ENCODE results near the gene SLC2A5. TPM values are rescaled to one million over a fixed set of nuclear protein-coding genes. Genes with fewer than 3 reads are reported as not detected.

Gene SLC2A5
- total and polyA plus RNA-seq, 9 of the 15 experiments (the other 6 are each of a cell fraction or from before 2014, with no cell fraction given) = 0.08 TPM; not detected in 8

DNA sequence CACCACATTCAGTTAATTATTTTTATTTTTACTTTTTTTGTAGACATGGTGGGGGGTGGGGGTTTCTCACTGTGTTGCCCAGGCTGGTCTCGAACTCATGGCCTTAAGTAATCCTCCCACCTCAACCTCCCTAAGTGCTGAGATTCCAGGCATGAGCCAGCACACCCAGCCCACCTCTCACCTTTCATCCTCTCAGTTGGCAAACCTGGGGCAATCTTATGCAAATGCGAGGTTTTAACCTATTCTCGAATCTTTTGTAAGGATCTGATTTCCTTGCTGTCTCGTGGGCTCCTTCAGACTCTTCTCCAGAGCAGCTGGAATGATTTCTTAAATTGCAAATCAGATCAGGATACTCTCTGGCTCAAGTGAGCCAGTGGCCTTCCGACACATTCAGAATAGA, 36.1 kb downstream of the SLC2A5 start:
- Histone ChIP-seq H2AFZ (ENCODE audit: low read depth, low read length) (no peak overlapping the region), H3K27ac (ENCODE audit: extremely low read depth, low read depth, low read length) (no peak overlapping the region), H3K4me3 (no peak overlapping the region), H3K4me1 (replicated peaks in 1 of 2; ENCODE audit: control insufficient read depth in 2 of 2, insufficient read depth in 2 of 2, low read length in 2 of 2) (peaks cover 0 to 5% of the 10 kb centered on the region in 2 experiments; a peak in 1 of 5 replicates), H3K9me1 (ENCODE audit: control insufficient read depth, insufficient read depth, low read length) (no peaks in the 10 kb centered on the region), H3K36me3 (ENCODE audit: control insufficient read depth, insufficient read depth, low read length) (no peaks in the 10 kb centered on the region), H3K79me2 (ENCODE audit: control insufficient read depth, insufficient read depth, low read length) (no peaks in the 10 kb centered on the region), H3K27me3 (ENCODE audit: control insufficient read depth in 2 of 2, insufficient read depth in 2 of 2, low read length in 2 of 2) (peaks cover 9 to 19% of the 10 kb centered on the region in 2 experiments), H3K9me3 (replicated peaks; ENCODE audit: control insufficient read depth, insufficient read depth, low read depth, low read length) (peaks cover 4% of the 10 kb centered on the region), H4K20me1 (replicated peaks; ENCODE audit: control insufficient read depth, insufficient read depth, low read length) (no peaks in the 10 kb centered on the region), H3K9ac (ENCODE audit: insufficient read depth in 1 of 2, low read depth in 2 of 2, low read length in 2 of 2) (no peak overlapping the region), H3K4me2 (ENCODE audit: insufficient read depth, low read length) (no peak overlapping the region)
- in situ Hi-C loops (cut with MboI) = no loop called here
- BruUV-seq (replicated peaks) = no TSS peak
- FAIRE-seq = no peak
- ChIA-PET CTCF (ENCODE audit: low intra/inter-chr PET ratio) (no interaction called here), POLR2A (no interaction called here)
- WGBS (ENCODE audit: insufficient coverage, low coverage, missing lambda C conversion rate) = 4% methylated on average over 5 of the region's 5 CpGs
- intact Hi-C loops (cut with micrococcal nuclease) = no loop called here
- no peak for ATAC-seq
- TF ChIP-seq, protein P1, sequence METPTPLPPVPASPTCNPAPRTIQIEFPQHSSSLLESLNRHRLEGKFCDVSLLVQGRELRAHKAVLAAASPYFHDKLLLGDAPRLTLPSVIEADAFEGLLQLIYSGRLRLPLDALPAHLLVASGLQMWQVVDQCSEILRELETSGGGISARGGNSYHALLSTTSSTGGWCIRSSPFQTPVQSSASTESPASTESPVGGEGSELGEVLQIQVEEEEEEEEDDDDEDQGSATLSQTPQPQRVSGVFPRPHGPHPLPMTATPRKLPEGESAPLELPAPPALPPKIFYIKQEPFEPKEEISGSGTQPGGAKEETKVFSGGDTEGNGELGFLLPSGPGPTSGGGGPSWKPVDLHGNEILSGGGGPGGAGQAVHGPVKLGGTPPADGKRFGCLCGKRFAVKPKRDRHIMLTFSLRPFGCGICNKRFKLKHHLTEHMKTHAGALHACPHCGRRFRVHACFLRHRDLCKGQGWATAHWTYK (CRISPR knock-in tag; IDR thresholded peaks at IDR 0.05) = no peak
- no peak for TF ChIP-seq MAZ (CRISPR knock-in tag; conservative IDR thresholded peaks at IDR 0.05 in 1 of 2, IDR thresholded peaks at IDR 0.05 in 1 of 2)
- TF ChIP-seq, protein P2, sequence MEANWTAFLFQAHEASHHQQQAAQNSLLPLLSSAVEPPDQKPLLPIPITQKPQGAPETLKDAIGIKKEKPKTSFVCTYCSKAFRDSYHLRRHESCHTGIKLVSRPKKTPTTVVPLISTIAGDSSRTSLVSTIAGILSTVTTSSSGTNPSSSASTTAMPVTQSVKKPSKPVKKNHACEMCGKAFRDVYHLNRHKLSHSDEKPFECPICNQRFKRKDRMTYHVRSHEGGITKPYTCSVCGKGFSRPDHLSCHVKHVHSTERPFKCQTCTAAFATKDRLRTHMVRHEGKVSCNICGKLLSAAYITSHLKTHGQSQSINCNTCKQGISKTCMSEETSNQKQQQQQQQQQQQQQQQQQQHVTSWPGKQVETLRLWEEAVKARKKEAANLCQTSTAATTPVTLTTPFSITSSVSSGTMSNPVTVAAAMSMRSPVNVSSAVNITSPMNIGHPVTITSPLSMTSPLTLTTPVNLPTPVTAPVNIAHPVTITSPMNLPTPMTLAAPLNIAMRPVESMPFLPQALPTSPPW (CRISPR knock-in tag; IDR thresholded peaks at IDR 0.05) = no peak
- TF ChIP-seq, protein P3, sequence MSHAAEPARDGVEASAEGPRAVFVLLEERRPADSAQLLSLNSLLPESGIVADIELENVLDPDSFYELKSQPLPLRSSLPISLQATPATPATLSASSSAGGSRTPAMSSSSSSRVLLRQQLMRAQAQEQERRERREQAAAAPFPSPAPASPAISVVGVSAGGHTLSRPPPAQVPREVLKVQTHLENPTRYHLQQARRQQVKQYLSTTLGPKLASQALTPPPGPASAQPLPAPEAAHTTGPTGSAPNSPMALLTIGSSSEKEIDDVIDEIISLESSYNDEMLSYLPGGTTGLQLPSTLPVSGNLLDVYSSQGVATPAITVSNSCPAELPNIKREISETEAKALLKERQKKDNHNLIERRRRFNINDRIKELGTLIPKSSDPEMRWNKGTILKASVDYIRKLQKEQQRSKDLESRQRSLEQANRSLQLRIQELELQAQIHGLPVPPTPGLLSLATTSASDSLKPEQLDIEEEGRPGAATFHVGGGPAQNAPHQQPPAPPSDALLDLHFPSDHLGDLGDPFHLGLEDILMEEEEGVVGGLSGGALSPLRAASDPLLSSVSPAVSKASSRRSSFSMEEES (CRISPR knock-in tag; IDR thresholded peaks at IDR 0.05) = no peak
- no peak for TF ChIP-seq LCOR (CRISPR knock-in tag; IDR thresholded peaks at IDR 0.05)
- TF ChIP-seq ZNF253 (CRISPR knock-in tag; conservative IDR thresholded peaks at IDR 0.05) = no peak
- no peak for TF ChIP-seq HMG20A (CRISPR knock-in tag; conservative IDR thresholded peaks at IDR 0.05)
- no peak for TF ChIP-seq ZNF121 (CRISPR knock-in tag; conservative IDR thresholded peaks at IDR 0.05)
- TF ChIP-seq POLR2A (conservative IDR thresholded peaks at IDR 0.05) = no peak
- no peak for TF ChIP-seq DIDO1 (tag; IDR thresholded peaks at IDR 0.05; ENCODE audit: low read depth)
- TF ChIP-seq ZNF133 (CRISPR knock-in tag; IDR thresholded peaks at IDR 0.05) = no peak
- TF ChIP-seq, protein P4, sequence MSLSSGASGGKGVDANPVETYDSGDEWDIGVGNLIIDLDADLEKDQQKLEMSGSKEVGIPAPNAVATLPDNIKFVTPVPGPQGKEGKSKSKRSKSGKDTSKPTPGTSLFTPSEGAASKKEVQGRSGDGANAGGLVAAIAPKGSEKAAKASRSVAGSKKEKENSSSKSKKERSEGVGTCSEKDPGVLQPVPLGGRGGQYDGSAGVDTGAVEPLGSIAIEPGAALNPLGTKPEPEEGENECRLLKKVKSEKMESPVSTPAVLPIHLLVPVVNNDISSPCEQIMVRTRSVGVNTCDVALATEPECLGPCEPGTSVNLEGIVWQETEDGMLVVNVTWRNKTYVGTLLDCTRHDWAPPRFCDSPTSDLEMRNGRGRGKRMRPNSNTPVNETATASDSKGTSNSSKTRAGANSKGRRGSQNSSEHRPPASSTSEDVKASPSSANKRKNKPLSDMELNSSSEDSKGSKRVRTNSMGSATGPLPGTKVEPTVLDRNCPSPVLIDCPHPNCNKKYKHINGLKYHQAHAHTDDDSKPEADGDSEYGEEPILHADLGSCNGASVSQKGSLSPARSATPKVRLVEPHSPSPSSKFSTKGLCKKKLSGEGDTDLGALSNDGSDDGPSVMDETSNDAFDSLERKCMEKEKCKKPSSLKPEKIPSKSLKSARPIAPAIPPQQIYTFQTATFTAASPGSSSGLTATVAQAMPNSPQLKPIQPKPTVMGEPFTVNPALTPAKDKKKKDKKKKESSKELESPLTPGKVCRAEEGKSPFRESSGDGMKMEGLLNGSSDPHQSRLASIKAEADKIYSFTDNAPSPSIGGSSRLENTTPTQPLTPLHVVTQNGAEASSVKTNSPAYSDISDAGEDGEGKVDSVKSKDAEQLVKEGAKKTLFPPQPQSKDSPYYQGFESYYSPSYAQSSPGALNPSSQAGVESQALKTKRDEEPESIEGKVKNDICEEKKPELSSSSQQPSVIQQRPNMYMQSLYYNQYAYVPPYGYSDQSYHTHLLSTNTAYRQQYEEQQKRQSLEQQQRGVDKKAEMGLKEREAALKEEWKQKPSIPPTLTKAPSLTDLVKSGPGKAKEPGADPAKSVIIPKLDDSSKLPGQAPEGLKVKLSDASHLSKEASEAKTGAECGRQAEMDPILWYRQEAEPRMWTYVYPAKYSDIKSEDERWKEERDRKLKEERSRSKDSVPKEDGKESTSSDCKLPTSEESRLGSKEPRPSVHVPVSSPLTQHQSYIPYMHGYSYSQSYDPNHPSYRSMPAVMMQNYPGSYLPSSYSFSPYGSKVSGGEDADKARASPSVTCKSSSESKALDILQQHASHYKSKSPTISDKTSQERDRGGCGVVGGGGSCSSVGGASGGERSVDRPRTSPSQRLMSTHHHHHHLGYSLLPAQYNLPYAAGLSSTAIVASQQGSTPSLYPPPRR (CRISPR knock-in tag; IDR thresholded peaks at IDR 0.05; ENCODE audit: borderline replicate concordance) = no peak
- no peak for DNase-seq (ENCODE audit: extremely low read depth in 1 of 4, low spot score in 3 of 4)
